Esophagus squamous epithelium (tissue), 5 donors: ENCODE results near the gene TDRD7. TPM values are rescaled to one million over a fixed set of nuclear protein-coding genes. Genes with fewer than 3 reads are reported as not detected.

Experiments used
- DNase-seq: peaks from one replicate; lab custom pipeline; 2025; lab: John Stamatoyannopoulos, UW
- H3K27ac ChIP-seq, 4 donors: fragments of 200-600 bp; sonication (generic); one replicate each; pipeline ENCODE4 v1.5.1; 2016 to 2019; ENCODE audit warnings: mild to moderate bottlenecking in 1 of 4
- H3K27me3 ChIP-seq, 4 donors: fragments of 200-600 bp; sonication (generic); 1 replicate in 3 of 4; 2 replicates in 1 of 4; pipeline versions ENCODE4 v1.5.1 to v1.6.0; 2017 to 2021; ENCODE audit warnings: antibody characterized with exemption in 1 of 4
- H3K36me3 ChIP-seq, 3 donors: fragments of 200-600 bp; sonication (generic); one replicate each; pipeline ENCODE4 v1.5.1; 2016 to 2019
- H3K4me1 ChIP-seq, 3 donors: fragments of 200-600 bp; sonication (generic); one replicate each; pipeline ENCODE4 v1.5.1; 2017 to 2019
- H3K4me3 ChIP-seq, 4 donors: fragments of 200-600 bp; sonication (generic); 1 replicate in 3 of 4; 2 replicates in 1 of 4; pipeline ENCODE4 v1.5.1; 2016 to 2019; ENCODE audit warnings: mild to moderate bottlenecking in 2 of 4, moderate library complexity in 1 of 4
- H3K9me3 ChIP-seq, 3 donors: fragments of 200-600 bp; sonication (generic); one replicate each; pipeline ENCODE4 v1.5.1; 2016 to 2019
- CTCF ChIP-seq, 6 experiments: fragments of 450-650 bp in 4 of 6; fragments of 200-600 bp in 2 of 6; sonication (generic) in 2 of 6; IDR thresholded peaks; one replicate each; pipeline ENCODE4 v1.5.1; 2016 to 2019; ENCODE audit warnings: antibody characterized with exemption in 6 of 6, mild to moderate bottlenecking in 4 of 6, moderate library complexity in 4 of 6
- POLR2A ChIP-seq, 4 donors: fragments of 450-650 bp; IDR thresholded peaks; one replicate each; pipeline ENCODE4 v1.6.1; 2017; ENCODE audit warnings: antibody characterized with exemption in 4 of 4, mild to moderate bottlenecking in 4 of 4, moderate library complexity in 3 of 4
- WGBS, 2 donors: methylation state at CpG; one replicate each; pipeline ENCODE4 v1.1.5; 2018; 5-methylcytosine and 5-hydroxymethylcytosine counted together
- intact Hi-C: fragments of 100-400 bp; cut with DNase I; formaldehyde crosslinking; loops from one replicate; pipeline ENCODE4 v1.15.0; 2022
- total RNA-seq, 4 donors: library from RNA; depleted of rRNA; stranded (reverse); fragments of >200 nt; gene quantifications; one replicate each; pipeline ENCODE4 v1.1.0, GENCODE V29; 2016
- donor health status: DM: yes; HTN: yes; CAD: no.

TDRD7 gene
- total RNA-seq, 4 donors from 2014 or later, result 7.7 to 11.3 (median 10.2) TPM

DNA sequence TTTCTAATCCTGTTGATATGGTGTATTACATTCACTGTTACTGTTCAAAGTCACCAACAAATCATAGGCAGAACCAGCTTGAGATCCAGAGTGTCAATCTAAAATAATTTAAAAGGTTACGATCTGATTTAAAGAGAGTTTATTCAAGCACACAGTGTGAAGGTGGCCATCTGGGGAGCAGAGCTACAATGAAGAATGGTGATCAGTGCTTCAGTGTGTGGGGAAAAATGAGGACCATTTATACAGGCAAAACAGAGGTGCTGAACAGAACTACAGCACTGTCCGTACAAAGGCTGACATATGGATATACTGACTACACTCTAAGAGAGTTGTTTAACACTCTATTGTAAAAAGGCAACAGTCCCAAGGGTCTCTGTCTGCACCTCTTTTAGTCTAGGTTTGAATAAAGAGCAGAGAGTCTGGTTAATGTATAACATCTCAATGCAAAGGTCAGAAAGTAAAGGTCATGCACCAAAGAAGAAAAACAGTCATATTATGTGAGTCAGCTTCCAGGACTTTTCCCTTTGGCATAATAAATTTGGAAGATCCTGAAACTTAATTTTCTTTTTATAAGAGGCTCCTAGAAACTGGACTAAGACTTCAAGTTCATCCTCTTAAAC lies 29.7 kb upstream of the TDRD7 start:
- intact Hi-C loops, result no loop called here
- DNase-seq, result no peak
- Histone ChIP-seq H3K27me3 (peaks cover 0 to 17% (median 0%) of the 10 kb centered on the region in 4 donors), H3K4me1 (peaks cover 1 to 5% (median 1%) of the 10 kb centered on the region in 3 donors), H3K4me3 (no peak overlapping the region), H3K36me3 (peaks cover 0 to 17% (median 0%) of the 10 kb centered on the region in 3 donors), H3K9me3 (no peaks in the 10 kb centered on the region), H3K27ac (no peak overlapping the region)
- WGBS, 2 donors, result 83 to 94% methylated on average over 2 of the region's 2 CpGs
- TF ChIP-seq CTCF (IDR thresholded peaks at IDR 0.05) (no peak), POLR2A (IDR thresholded peaks at IDR 0.05) (no peak)

DNA sequence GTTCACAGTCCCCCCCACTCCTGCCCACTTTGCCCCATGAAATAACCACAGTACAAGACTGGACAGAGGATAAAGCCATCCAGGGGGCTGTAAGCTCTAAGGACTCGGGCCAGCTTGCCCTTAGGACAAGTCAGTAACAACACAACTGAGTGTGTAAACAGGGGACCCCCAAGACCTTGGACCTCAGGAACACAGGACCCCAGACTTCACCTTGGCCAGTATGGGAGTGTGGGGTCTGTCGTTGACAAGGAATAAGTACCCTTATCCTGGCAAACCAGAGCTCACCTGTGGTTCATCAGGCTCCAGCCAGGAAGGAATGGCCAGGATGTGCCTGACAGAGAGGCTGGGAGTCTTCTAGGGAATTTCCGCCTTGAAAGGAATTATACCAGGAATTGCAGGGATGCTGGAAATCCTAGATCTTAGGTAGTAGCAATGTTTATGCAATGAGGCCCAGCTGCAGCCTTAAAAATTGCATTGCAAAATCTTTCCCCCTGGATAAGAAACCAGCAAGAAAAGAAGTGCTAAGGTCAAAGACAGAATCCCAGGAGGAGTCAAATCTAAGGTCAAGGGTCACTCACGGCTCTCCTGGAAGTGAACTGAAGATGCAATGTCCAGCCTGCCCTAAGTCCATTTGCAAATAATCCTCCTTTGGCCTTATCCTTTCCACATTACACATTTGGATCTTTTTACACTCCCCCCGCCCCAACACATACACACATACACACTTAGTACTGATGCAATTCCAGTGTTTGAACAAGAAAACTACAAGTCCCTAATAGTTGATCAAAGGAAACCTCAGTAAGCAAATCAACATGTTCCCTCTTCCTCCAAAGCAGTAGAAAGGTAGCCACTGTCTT lies 27.3 kb upstream of the TDRD7 start:
- H3K4me3 ChIP-seq, result no peak overlapping the region
- no peak overlapping the region for H3K27ac ChIP-seq
- no peaks in the 10 kb centered on the region for H3K36me3 ChIP-seq
- peaks cover 0 to 41% (median 0%) of the 10 kb centered on the region in 4 donors for H3K27me3 ChIP-seq
- no peak for TF ChIP-seq POLR2A (IDR thresholded peaks at IDR 0.05)
- TF ChIP-seq CTCF (IDR thresholded peaks at IDR 0.05), result no peak
- intact Hi-C loops, result no loop called here
- H3K9me3 ChIP-seq, result no peaks in the 10 kb centered on the region
- WGBS, 2 donors, result 56 to 78% methylated on average over 4 of the region's 5 CpGs
- peaks cover 3 to 10% (median 5%) of the 10 kb centered on the region in 3 donors for H3K4me1 ChIP-seq
- DNase-seq, result no peak

DNA sequence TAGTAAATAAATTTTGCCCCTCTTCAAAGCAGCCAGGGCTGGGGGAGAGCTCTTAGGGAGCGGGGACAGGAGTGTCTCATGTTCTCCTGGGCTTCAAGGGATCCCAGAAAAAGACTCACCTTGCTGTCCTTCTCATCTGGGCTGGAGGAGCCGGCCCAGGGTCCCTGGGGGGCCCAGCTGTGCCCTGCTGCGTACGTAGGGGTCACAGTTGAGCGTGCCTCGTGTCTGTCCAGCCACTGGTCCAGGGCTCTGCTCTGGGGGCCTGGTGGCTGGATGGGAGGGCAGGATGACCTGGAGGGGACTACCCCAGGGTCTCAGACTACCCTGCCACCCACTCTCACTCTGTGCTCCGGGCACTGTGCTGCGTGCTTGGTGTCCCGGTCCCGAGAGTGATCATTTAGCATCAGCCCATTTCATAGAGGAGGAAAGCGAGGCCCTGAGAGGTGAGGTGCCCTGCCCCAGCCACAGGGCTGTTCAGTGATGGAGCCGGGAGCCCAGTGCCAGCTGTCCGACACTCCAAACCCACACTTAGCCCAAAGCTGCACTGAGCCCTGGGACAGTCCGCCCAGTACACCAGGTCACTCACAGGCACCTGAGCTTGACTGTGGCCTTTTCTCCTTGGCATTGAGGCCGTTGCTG lies 26.2 kb upstream of the TDRD7 start:
- Histone ChIP-seq H3K27me3 (peaks cover 0 to 49% (median 0%) of the 10 kb centered on the region in 4 donors), H3K4me1 (peaks cover 3 to 10% (median 5%) of the 10 kb centered on the region in 3 donors), H3K27ac (no peak overlapping the region), H3K4me3 (no peak overlapping the region), H3K9me3 (no peaks in the 10 kb centered on the region), H3K36me3 (no peaks in the 10 kb centered on the region)
- TF ChIP-seq CTCF (IDR thresholded peaks at IDR 0.05) (no peak), POLR2A (IDR thresholded peaks at IDR 0.05) (no peak)
- DNase-seq, result no peak
- WGBS, 2 donors, result 57 to 79% methylated on average over 1 to 10 of the region's 15 CpGs
- intact Hi-C loops, result no loop called here

DNA sequence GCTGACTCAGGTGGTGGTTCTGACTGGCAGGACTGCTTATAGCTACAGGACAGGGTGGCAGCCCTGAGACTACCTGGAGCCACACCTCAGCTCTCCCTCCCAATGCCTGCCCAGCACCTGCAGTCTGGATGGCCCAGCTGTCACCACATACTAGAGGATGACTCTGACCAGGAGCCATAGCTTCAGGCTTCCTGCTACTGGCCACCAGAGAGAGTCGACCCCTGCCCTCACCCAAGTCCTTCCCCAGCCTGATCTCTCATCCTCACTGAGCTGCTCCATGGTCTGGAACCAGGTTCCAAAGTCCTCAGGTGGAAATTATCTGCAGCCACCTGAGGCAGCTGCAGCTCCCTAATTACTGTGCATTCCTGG lies 25.6 kb upstream of the TDRD7 start:
- H3K4me1 ChIP-seq, result peaks cover 3 to 10% (median 5%) of the 10 kb centered on the region in 3 donors
- TF ChIP-seq CTCF (IDR thresholded peaks at IDR 0.05) (no peak), POLR2A (IDR thresholded peaks at IDR 0.05) (no peak)
- peaks cover 0 to 49% (median 0%) of the 10 kb centered on the region in 4 donors for H3K27me3 ChIP-seq
- H3K27ac ChIP-seq, result no peak overlapping the region
- WGBS, 2 donors, result no CpG with 5 or more reads among the region's 1 CpG
- no peak for DNase-seq
- no peaks in the 10 kb centered on the region for H3K36me3 ChIP-seq
- H3K4me3 ChIP-seq, result no peak overlapping the region
- intact Hi-C loops, result no loop called here
- no peaks in the 10 kb centered on the region for H3K9me3 ChIP-seq
